OCI-LY1 (cell line): ENCODE data around the gene SERPINI2.

Source experiments
- H2AFZ ChIP-seq: fragments of 200-600 bp; sonication (generic), shearing (Covaris generic); 2 replicates; pipeline ENCODE4 v1.6.0; 2014; ENCODE audit warnings: antibody characterized with exemption, mild to moderate bottlenecking, low read length
- H3F3A ChIP-seq: fragments of 200-600 bp; sonication (generic), shearing (Covaris generic); 2 replicates; pipeline ENCODE4 v1.6.0; 2014; ENCODE audit warnings: mild to moderate bottlenecking, antibody characterized with exemption, low read length, moderate library complexity; ENCODE audit not compliant: insufficient read depth
- H3K27ac ChIP-seq: fragments of 200-600 bp; sonication (generic); 2 replicates; pipeline ENCODE4 v1.5.1; 2014; ENCODE audit warnings: low read length, mixed run types, mild to moderate bottlenecking, low read depth; ENCODE audit not compliant: poor library complexity, severe bottlenecking
- H3K27me3 ChIP-seq: fragments of 200-600 bp; sonication (generic); 2 replicates; pipeline ENCODE4 v1.6.0; 2014; ENCODE audit warnings: antibody characterized with exemption, mild to moderate bottlenecking, low read length, moderate library complexity; ENCODE audit not compliant: insufficient read depth
- H3K36me3 ChIP-seq: fragments of 200-600 bp; sonication (generic); 2 replicates; pipeline ENCODE4 v1.6.1; 2014; ENCODE audit warnings: mild to moderate bottlenecking, antibody characterized with exemption, low read length, moderate library complexity, mixed read lengths; ENCODE audit not compliant: insufficient read depth
- H3K4me1 ChIP-seq: fragments of 200-600 bp; sonication (generic); 2 replicates; pipeline ENCODE4 v1.5.1; 2014; ENCODE audit warnings: mild to moderate bottlenecking, low read length, moderate library complexity; ENCODE audit not compliant: insufficient read depth, severe bottlenecking
- H3K4me2 ChIP-seq: fragments of 200-600 bp; sonication (generic), shearing (Covaris generic); 2 replicates; pipeline ENCODE4 v1.6.1; 2014; ENCODE audit warnings: low read length
- H3K4me3 ChIP-seq: fragments of 200-600 bp; sonication (generic); 2 replicates; pipeline ENCODE4 v1.5.1; 2014; ENCODE audit warnings: low read length, low read depth, mild to moderate bottlenecking, mixed read lengths; ENCODE audit not compliant: poor library complexity, severe bottlenecking
- H3K79me2 ChIP-seq: fragments of 200-600 bp; shearing (Covaris generic); 2 replicates; pipeline ENCODE4 v1.6.1; 2016; ENCODE audit warnings: mixed run types, low read length, mixed read lengths; ENCODE audit not compliant: insufficient read depth
- H3K9ac ChIP-seq: fragments of 200-600 bp; sonication (generic), shearing (Covaris generic); 2 replicates; pipeline ENCODE4 v1.6.1; 2014; ENCODE audit warnings: mild to moderate bottlenecking, low read length, mixed read lengths
- H3K9me2 ChIP-seq: fragments of 200-600 bp; sonication (generic), shearing (Covaris generic); 2 replicates; pipeline ENCODE4 v1.6.1; 2014; ENCODE audit warnings: low read depth, mild to moderate bottlenecking, low read length, mixed read lengths
- H3K9me3 ChIP-seq: fragments of 200-600 bp; shearing (Covaris generic); 2 replicates; pipeline ENCODE4 v1.6.1; 2014; ENCODE audit warnings: low read length, mixed read lengths
- H4K20me1 ChIP-seq: fragments of 200-600 bp; sonication (generic), shearing (Covaris generic); 2 replicates; pipeline ENCODE4 v1.6.0; 2016; ENCODE audit warnings: mild to moderate bottlenecking, low read length; ENCODE audit not compliant: insufficient read depth
- CTCF ChIP-seq: fragments of 200-600 bp; sonication (generic), shearing (Covaris generic); IDR thresholded peaks from 2 replicates; pipeline ENCODE4 v1.5.1; 2017; ENCODE audit warnings: mild to moderate bottlenecking, antibody characterized with exemption, low read length, moderate library complexity, mixed read lengths
- EZH2 ChIP-seq: fragments of 200-600 bp; sonication (generic), shearing (Covaris generic); IDR thresholded peaks from 2 replicates; pipeline ENCODE4 v1.8.0; 2017; ENCODE audit warnings: borderline replicate concordance, mixed run types, mild to moderate bottlenecking, antibody characterized with exemption, low read length, moderate library complexity, mixed read lengths

SERPINI2 gene

GRCh38 chr3:167456157-167456799 is 17.6 kb downstream of the SERPINI2 start:
- Histone ChIP-seq H4K20me1 (no peaks in the 10 kb centered on the region), H3K4me3 (no peak overlapping the region), H3K4me1 (no peaks in the 10 kb centered on the region), H3K4me2 (no peak overlapping the region), H3K27me3 (no peaks in the 10 kb centered on the region), H3F3A (no peaks in the 10 kb centered on the region), H3K79me2 (no peaks in the 10 kb centered on the region), H3K36me3 (no peaks in the 10 kb centered on the region), H3K9me3 (no peaks in the 10 kb centered on the region), H3K9ac (no peak overlapping the region), H2AFZ (no peak overlapping the region), H3K27ac (no peak overlapping the region), H3K9me2 (no peaks in the 10 kb centered on the region)
- TF ChIP-seq CTCF (no peak), EZH2 (no peak)

GRCh38 chr3:167453815-167454214 is 20.0 kb downstream of the SERPINI2 start:
- no peaks in the 10 kb centered on the region for H3F3A ChIP-seq
- H3K27me3 ChIP-seq, result no peaks in the 10 kb centered on the region
- no peaks in the 10 kb centered on the region for H3K36me3 ChIP-seq
- no peaks in the 10 kb centered on the region for H3K9me2 ChIP-seq
- H3K9me3 ChIP-seq, result no peaks in the 10 kb centered on the region
- TF ChIP-seq CTCF (no peak), EZH2 (no peak)
- no peak overlapping the region for H3K4me2 ChIP-seq
- no peaks in the 10 kb centered on the region for H4K20me1 ChIP-seq
- no peaks in the 10 kb centered on the region for H3K79me2 ChIP-seq
- H3K27ac ChIP-seq, result no peak overlapping the region
- no peak overlapping the region for H2AFZ ChIP-seq
- no peak overlapping the region for H3K4me3 ChIP-seq
- H3K4me1 ChIP-seq, result no peaks in the 10 kb centered on the region
- H3K9ac ChIP-seq, result no peak overlapping the region

GRCh38 chr3:167451282-167451681 is 22.6 kb downstream of the SERPINI2 start:
- no peaks in the 10 kb centered on the region for H4K20me1 ChIP-seq
- no peaks in the 10 kb centered on the region for H3K9me3 ChIP-seq
- H3K4me2 ChIP-seq, result no peak overlapping the region
- H3K36me3 ChIP-seq, result no peaks in the 10 kb centered on the region
- no peak overlapping the region for H2AFZ ChIP-seq
- H3K4me3 ChIP-seq, result no peak overlapping the region
- H3K27me3 ChIP-seq, result no peaks in the 10 kb centered on the region
- H3K4me1 ChIP-seq, result no peaks in the 10 kb centered on the region
- H3K79me2 ChIP-seq, result no peaks in the 10 kb centered on the region
- no peak overlapping the region for H3K27ac ChIP-seq
- TF ChIP-seq CTCF (no peak), EZH2 (no peak)
- H3K9ac ChIP-seq, result no peak overlapping the region
- no peaks in the 10 kb centered on the region for H3K9me2 ChIP-seq
- no peaks in the 10 kb centered on the region for H3F3A ChIP-seq
